Adipocyte (in vitro differentiated cells): ENCODE data around the gene SRD5A2.

ENCODE experiments used
- DNase-seq: peaks from one replicate; pipeline ENCODE4 v3.0.0-alpha.2; 2015; ENCODE audit warnings: low read depth
- H3K27me3 ChIP-seq: replicated peaks from 2 replicates; pipeline ENCODE4 v1.7.0; 2013; ENCODE audit warnings: mild to moderate bottlenecking, low read length, moderate library complexity; ENCODE audit not compliant: control insufficient read depth, insufficient read depth
- H3K36me3 ChIP-seq: 2 replicates; pipeline ENCODE4 v1.7.0; 2013; ENCODE audit warnings: low read length, mild to moderate bottlenecking, moderate library complexity; ENCODE audit not compliant: control insufficient read depth, insufficient read depth, severe bottlenecking
- H3K4me1 ChIP-seq: 2 replicates; pipeline ENCODE4 v1.7.0; 2013; ENCODE audit warnings: mild to moderate bottlenecking, low read length, moderate library complexity; ENCODE audit not compliant: control insufficient read depth, insufficient read depth
- H3K4me3 ChIP-seq: 2 replicates; pipeline ENCODE4 v1.7.0; 2013; ENCODE audit warnings: mild to moderate bottlenecking, low read length, moderate library complexity
- H3K9ac ChIP-seq: 2 replicates; pipeline ENCODE4 v1.7.0; 2013; ENCODE audit warnings: mild to moderate bottlenecking, low read length, moderate library complexity
- H3K9me3 ChIP-seq: 2 replicates; pipeline ENCODE4 v1.7.0; 2013; ENCODE audit warnings: mild to moderate bottlenecking, low read length, moderate library complexity; ENCODE audit not compliant: control insufficient read depth

The SRD5A2 gene

GRCh38 chr2:31580321-31581117, at the start of gene SRD5A2:
TSS of gene SRD5A2 (minus strand) at chr2:31580938. CDS start at chr2:31580900, 38 bp downstream.
- H3K27me3 ChIP-seq = peaks cover 28% of the 10 kb centered on the region
- no peak within 1 kb of the TSS for H3K4me3 ChIP-seq

DNA sequence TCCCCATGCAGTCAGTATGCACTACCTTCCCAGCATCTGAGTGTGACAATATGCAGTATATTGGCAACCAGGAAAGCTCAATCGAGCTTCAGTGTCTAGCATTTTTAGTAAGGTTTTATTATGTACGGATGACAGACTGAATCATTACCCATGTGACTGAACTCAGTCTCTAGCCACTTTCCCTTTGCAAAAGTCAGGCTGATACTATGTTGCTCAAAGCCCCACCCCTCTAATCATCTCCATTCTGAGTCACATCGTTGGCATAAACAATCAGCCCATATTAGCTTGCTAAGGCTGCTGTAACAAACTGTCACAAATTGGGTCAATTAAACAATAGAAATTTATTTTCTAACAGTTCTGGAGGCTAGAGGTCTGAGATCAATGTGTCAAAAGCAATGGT, 25.8 kb upstream of the SRD5A2 start:
- H3K4me3 ChIP-seq = no peak overlapping the region
- H3K27me3 ChIP-seq = no peaks in the 10 kb centered on the region
- no peak overlapping the region for H3K9ac ChIP-seq
- peaks cover 28% of the 10 kb centered on the region for H3K9me3 ChIP-seq
- no peak for DNase-seq
- no peaks in the 10 kb centered on the region for H3K4me1 ChIP-seq
- no peaks in the 10 kb centered on the region for H3K36me3 ChIP-seq

More at GRCh38 chr2:31580321-31581117, at the start of gene SRD5A2:
- Histone ChIP-seq H3K36me3 (no peaks in the 10 kb centered on the region), H3K9ac (no peak within 1 kb of the TSS), H3K4me1 (no peaks in the 10 kb centered on the region), H3K9me3 (peaks cover 9% of the 10 kb centered on the region)
- no peak for DNase-seq

DNA sequence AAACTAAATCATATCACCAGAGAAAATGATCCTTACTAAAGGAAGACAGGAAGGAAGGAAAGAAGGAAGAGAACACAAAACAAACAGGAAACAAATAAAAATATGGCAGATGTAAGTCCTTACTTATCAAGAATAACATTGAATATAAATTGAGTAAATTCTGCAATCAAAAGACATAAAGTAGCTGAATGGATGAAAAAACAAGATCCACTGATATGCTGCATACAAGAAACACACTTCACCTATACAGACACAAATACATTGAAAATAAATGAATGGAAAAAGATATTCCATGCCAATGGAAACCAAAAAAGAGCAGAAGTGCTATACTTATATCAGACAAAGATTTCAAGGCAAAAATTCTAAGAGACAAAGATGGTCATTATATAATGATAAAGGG, 18.0 kb upstream of the SRD5A2 start:
- Histone ChIP-seq H3K4me3 (no peak overlapping the region), H3K27me3 (no peaks in the 10 kb centered on the region), H3K4me1 (no peaks in the 10 kb centered on the region), H3K9ac (no peak overlapping the region), H3K9me3 (peaks cover 33% of the 10 kb centered on the region), H3K36me3 (no peaks in the 10 kb centered on the region)
- no peak for DNase-seq

- H3K27me3 ChIP-seq = peaks cover 12% of the 10 kb centered on the region
- no peak for DNase-seq
- H3K9me3 ChIP-seq = peaks cover 7% of the 10 kb centered on the region
- no peaks in the 10 kb centered on the region for H3K36me3 ChIP-seq
- H3K9ac ChIP-seq = no peak overlapping the region
- no peak overlapping the region for H3K4me3 ChIP-seq
- no peaks in the 10 kb centered on the region for H3K4me1 ChIP-seq
These were observed 5.5 kb upstream of the SRD5A2 start for GRCh38 chr2:31586230-31586629.

DNA sequence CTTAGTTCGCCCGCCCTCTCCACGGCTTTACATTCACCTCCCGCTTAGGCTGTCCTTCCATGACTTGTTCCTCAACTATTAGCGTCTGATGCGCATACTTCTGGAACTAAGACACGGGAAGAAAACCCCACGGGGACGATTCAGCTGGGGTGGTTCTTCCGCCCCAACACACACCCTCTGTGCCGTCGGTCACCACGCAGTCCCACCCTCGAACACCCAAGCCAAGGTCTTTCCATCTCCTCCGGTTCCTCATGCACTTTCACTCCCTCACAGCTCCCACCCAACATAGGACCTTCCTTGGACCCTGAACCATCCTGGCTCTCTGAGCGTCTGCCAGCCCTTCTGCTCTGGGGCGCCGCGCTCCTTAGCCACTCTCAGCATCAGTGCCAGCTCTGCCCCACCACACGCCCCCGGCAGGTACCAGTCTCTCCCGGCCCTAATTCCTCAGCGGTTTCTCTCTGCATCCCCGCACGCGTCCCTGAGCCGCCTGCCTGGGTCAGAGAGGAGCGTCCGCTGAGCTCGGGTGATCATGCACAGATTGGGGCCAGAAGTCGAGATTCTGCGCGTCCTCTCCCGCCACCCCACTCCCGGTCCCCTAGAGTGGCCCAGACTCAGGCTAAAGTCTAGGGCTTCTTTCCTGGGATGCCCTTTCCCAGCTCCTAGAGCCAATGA, 522 bp upstream of the SRD5A2 start:
- peaks cover 9% of the 10 kb centered on the region for H3K9me3 ChIP-seq
- no peak for DNase-seq
- H3K4me3 ChIP-seq = no peak overlapping the region
- no peak overlapping the region for H3K9ac ChIP-seq
- H3K27me3 ChIP-seq = peaks cover 28% of the 10 kb centered on the region
- no peaks in the 10 kb centered on the region for H3K36me3 ChIP-seq
- no peaks in the 10 kb centered on the region for H3K4me1 ChIP-seq

GRCh38 chr2:31579996-31580320, 780 bp downstream of the SRD5A2 start:
- Histone ChIP-seq H3K9ac (no peak overlapping the region), H3K9me3 (peaks cover 9% of the 10 kb centered on the region), H3K36me3 (no peaks in the 10 kb centered on the region), H3K4me1 (no peaks in the 10 kb centered on the region), H3K4me3 (no peak overlapping the region), H3K27me3 (peaks cover 28% of the 10 kb centered on the region)
- DNase-seq = no peak

DNA sequence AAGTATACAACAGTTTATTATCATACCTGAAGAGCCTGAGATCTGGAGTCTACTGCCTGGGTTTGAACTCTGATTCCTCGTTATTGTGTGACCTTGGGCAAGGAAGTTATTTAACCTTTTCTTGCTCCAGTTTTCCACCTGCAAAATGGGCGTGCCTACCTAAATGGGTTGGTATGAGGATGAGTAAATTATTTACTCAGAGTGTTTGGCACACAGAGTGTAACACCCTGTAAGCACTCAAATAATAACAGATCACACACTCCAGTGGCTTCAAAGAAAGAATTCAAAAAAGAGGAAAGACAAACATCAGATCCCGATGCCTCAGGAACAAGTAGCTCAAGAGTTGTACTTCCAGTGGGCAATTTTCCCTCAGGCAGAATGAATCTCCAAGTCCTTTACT, 2.4 kb downstream of the SRD5A2 start:
- peaks cover 9% of the 10 kb centered on the region for H3K9me3 ChIP-seq
- no peak overlapping the region for H3K9ac ChIP-seq
- H3K4me3 ChIP-seq = no peak overlapping the region
- H3K4me1 ChIP-seq = no peaks in the 10 kb centered on the region
- DNase-seq = no peak
- peaks cover 28% of the 10 kb centered on the region for H3K27me3 ChIP-seq
- H3K36me3 ChIP-seq = no peaks in the 10 kb centered on the region

DNA sequence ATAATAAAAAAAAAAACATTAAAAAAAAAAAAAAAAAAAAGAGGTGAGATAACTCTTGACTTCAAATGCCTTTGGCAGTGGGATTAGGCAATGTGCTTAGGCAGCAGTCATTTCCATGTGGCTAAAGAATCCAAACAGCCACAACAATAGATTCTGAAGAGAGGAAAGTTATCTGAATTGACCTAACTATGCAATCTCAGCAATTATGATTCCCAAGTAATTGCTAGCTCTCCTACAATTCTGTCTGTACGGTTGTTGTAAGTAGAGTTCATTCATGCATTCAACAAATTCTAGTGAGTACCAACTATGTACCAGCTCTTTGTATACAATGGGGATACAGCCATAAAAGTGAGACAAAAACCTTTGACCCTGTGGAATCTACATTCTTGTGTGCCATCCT, 3.6 kb downstream of the SRD5A2 start:
- Histone ChIP-seq H3K9me3 (peaks cover 8% of the 10 kb centered on the region), H3K27me3 (peaks cover 25% of the 10 kb centered on the region), H3K4me3 (no peak overlapping the region), H3K36me3 (no peaks in the 10 kb centered on the region), H3K9ac (no peak overlapping the region), H3K4me1 (no peaks in the 10 kb centered on the region)
- DNase-seq = no peak

DNA sequence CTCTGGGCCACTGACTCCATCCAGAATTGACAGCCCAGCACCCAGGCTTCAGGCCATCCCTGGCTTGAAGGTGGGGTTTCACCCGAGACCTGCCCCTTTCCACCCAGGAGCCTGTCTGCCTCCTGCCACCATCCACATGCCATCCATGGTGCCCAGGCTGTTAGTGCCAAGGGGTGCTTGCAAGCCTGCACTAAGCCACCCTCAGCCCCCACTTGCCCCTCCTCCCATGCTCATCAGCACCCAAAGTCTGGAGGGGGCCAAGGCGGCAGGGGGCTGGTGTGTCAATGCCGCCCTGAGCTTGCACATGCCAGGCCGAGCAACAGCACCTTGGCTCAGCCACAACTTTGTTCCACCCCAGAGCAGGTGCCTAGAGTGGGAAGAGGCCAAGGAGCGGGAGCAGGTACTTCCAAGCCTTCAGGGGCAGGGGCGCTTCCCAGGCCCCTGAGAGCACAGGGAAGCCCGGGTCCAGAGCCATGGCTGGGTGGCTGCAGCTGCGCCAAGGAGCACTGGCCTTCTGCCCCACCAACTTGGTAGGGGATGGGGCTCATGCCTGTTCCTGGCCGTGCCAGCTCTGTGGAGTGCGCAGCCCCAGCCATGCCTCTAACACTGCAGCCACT, 12.0 kb downstream of the SRD5A2 start:
- no peaks in the 10 kb centered on the region for H3K36me3 ChIP-seq
- DNase-seq = no peak
- H3K9ac ChIP-seq = no peak overlapping the region
- no peak overlapping the region for H3K4me3 ChIP-seq
- H3K9me3 ChIP-seq = peaks cover 2% of the 10 kb centered on the region
- no peaks in the 10 kb centered on the region for H3K27me3 ChIP-seq
- H3K4me1 ChIP-seq = no peaks in the 10 kb centered on the region

DNA sequence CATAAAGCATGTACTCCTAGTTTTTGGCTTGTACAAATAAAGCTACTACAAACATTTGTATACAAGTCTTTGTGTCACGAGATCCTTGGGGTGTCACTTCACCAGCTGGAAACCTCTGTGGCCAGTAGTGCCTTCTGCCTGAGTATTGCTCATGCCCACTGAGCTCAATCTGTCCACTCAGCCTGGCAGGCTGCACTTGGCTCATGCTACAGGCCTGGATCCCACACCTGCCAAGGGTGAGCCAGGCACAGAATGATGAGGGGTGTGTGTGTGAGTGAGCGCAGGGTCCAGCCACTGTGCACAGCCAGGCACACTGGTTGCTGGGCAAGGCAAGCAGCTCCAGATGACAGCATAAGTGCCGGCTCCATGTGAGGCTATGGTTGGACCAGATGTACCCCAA, 13.1 kb downstream of the SRD5A2 start:
- DNase-seq = no peak
- H3K4me3 ChIP-seq = no peak overlapping the region
- no peaks in the 10 kb centered on the region for H3K36me3 ChIP-seq
- H3K9me3 ChIP-seq = peaks cover 2% of the 10 kb centered on the region
- H3K9ac ChIP-seq = no peak overlapping the region
- no peaks in the 10 kb centered on the region for H3K4me1 ChIP-seq
- H3K27me3 ChIP-seq = no peaks in the 10 kb centered on the region

DNA sequence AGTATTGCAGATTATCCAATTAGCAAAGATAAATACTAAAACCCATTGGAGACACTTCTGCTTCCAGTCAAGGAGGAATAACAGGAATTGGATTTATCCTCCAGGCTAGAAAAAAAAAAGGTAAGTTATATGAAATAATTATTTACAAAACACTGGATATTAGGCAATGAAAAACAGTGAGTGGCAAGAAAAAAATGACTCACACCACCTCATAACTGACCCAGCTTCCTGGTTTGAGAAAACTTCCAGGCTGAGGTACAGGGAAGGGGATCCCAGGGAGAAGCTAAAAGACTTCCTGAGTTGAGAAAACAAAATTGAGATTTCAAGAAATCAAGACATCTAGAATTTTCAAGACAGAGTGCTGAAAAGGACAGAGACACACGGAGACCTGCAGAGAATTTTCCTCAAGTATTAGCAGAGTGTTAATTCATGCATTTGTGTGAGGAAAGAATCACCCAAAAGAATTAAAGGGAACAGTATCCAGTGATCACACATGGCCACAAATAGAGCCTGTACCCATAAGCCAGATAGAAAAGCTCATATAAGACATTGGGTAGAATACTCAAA, 17.4 kb downstream of the SRD5A2 start:
- H3K9me3 ChIP-seq = peaks cover 2% of the 10 kb centered on the region
- H3K4me3 ChIP-seq = no peak overlapping the region
- no peaks in the 10 kb centered on the region for H3K36me3 ChIP-seq
- DNase-seq = no peak
- peaks cover 10% of the 10 kb centered on the region for H3K4me1 ChIP-seq
- H3K27me3 ChIP-seq = no peaks in the 10 kb centered on the region
- H3K9ac ChIP-seq = no peak overlapping the region
